ENCODE data around the gene ZFYVE28. TPM values are rescaled to one million over a fixed set of nuclear protein-coding genes. Genes with fewer than 3 reads are reported as not detected.
A peak's percentile ranks its signal among the peaks of the same experiment; 100 is the strongest.

Gene ZFYVE28
- total and polyA plus RNA-seq, 4 donors: 7.0 to 25.9 (median 12.5) TPM

- intact Hi-C loops (cut with DNase I): no loop called here
- no peaks in the 10 kb centered on the region for H3K9me3 ChIP-seq (ENCODE audit: control insufficient read depth, low read length)
- no peak overlapping the region for H3K27ac ChIP-seq (ENCODE audit: low read depth in 1 of 2, low read length in 2 of 2)
- ATAC-seq (ENCODE audit: low FRiP score) (no peak), DNase-seq (peak in 1 of 2 donors; percentile 17)
- H3K27me3 ChIP-seq (ENCODE audit: control insufficient read depth in 1 of 2, insufficient read depth in 2 of 2, low read length in 1 of 2): no peaks in the 10 kb centered on the region
- no peak overlapping the region for H3K4me3 ChIP-seq (ENCODE audit: low read length in 2 of 2)
- no peaks in the 10 kb centered on the region for H3K36me3 ChIP-seq (ENCODE audit: control insufficient read depth in 1 of 2, insufficient read depth in 2 of 2, low read length in 1 of 2)
- 79 to 83% methylated on average over 18 of the region's 18 CpGs for WGBS, 2 donors
- no peaks in the 10 kb centered on the region for H3K4me1 ChIP-seq (ENCODE audit: control insufficient read depth in 1 of 2, insufficient read depth in 2 of 2, low read length in 2 of 2)
Observed at GRCh38 chr4:2333356-2333841, 85.0 kb downstream of the ZFYVE28 start.

DNA sequence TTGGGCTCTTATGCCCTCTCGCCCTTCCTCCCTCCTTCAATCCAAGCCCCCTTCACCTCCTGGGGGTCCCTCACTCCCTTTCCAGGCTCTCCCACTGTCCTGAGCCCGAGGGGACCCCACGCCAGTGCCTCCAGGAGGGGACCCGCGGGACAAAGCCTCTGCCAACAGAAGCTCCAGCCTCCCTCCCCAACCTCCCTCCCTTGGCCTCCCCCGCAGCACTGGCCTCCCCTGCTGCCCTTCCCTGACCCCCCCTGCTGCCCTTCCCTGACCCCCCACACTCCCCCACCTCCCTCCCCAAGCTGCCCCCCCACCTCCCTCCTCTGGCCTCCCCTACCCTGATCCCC is 85.5 kb downstream of the ZFYVE28 start:
- DNase-seq: no peak
- no peak for ATAC-seq (ENCODE audit: low FRiP score)
- WGBS, 2 donors: 93 to 95% methylated on average over 6 of the region's 6 CpGs
- no peaks in the 10 kb centered on the region for H3K36me3 ChIP-seq (ENCODE audit: control insufficient read depth in 1 of 2, insufficient read depth in 2 of 2, low read length in 1 of 2)
- H3K4me3 ChIP-seq (ENCODE audit: low read length in 2 of 2): no peak overlapping the region
- intact Hi-C loops (cut with DNase I): no loop called here
- H3K9me3 ChIP-seq (ENCODE audit: control insufficient read depth, low read length): no peaks in the 10 kb centered on the region
- no peaks in the 10 kb centered on the region for H3K27me3 ChIP-seq (ENCODE audit: control insufficient read depth in 1 of 2, insufficient read depth in 2 of 2, low read length in 1 of 2)
- H3K4me1 ChIP-seq (ENCODE audit: control insufficient read depth in 1 of 2, insufficient read depth in 2 of 2, low read length in 2 of 2): no peaks in the 10 kb centered on the region
- no peak overlapping the region for H3K27ac ChIP-seq (ENCODE audit: low read depth in 1 of 2, low read length in 2 of 2)

DNA sequence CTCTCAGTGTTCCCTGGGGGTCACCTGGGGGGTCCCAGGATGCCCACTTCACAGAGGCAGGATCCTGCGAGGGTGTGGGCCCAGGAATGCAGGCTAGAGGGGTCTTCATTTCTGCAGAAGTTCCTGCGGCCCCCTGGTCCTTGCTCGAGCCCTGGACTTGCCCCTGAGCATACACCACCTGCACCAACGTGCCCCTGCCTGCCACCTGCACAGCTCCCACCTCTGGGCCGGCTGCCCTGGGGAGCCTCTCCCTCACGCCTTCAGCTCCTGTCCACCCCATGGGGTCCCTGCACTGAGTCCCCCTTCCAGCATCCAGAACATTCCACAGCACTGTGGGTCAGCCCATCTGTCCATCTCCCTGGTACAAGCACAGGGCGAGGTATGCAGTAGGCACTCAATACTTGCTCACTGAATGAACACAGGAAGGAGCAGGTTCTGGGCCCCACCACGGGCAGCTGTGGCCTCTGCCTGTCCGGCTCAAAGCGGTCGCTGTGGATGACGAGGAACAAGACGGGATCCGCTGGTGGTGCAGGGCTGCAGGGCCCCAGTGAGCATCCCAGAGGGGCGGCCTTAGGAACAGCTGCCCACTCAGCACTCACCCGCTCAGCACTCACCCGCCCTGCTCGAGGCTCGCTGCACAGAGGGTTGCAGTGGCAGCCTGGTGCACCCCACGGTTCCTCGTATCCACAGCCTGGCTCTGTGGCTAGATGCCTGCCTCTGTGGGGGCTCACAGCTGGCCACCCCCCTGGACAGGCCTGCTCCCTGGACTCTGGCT is 86.1 kb downstream of the ZFYVE28 start:
- ATAC-seq (ENCODE audit: low FRiP score) (no peak), DNase-seq (peak in 1 of 2 donors; percentile 37)
- no peaks in the 10 kb centered on the region for H3K9me3 ChIP-seq (ENCODE audit: control insufficient read depth, low read length)
- H3K4me3 ChIP-seq (ENCODE audit: low read length in 2 of 2): no peak overlapping the region
- H3K36me3 ChIP-seq (ENCODE audit: control insufficient read depth in 1 of 2, insufficient read depth in 2 of 2, low read length in 1 of 2): no peaks in the 10 kb centered on the region
- no peaks in the 10 kb centered on the region for H3K4me1 ChIP-seq (ENCODE audit: control insufficient read depth in 1 of 2, insufficient read depth in 2 of 2, low read length in 2 of 2)
- WGBS, 2 donors: 94 to 95% methylated on average over 20 to 21 of the region's 21 CpGs
- intact Hi-C loops (cut with DNase I): no loop called here
- H3K27ac ChIP-seq (ENCODE audit: low read depth in 1 of 2, low read length in 2 of 2): no peak overlapping the region
- H3K27me3 ChIP-seq (ENCODE audit: control insufficient read depth in 1 of 2, insufficient read depth in 2 of 2, low read length in 1 of 2): no peaks in the 10 kb centered on the region

DNA sequence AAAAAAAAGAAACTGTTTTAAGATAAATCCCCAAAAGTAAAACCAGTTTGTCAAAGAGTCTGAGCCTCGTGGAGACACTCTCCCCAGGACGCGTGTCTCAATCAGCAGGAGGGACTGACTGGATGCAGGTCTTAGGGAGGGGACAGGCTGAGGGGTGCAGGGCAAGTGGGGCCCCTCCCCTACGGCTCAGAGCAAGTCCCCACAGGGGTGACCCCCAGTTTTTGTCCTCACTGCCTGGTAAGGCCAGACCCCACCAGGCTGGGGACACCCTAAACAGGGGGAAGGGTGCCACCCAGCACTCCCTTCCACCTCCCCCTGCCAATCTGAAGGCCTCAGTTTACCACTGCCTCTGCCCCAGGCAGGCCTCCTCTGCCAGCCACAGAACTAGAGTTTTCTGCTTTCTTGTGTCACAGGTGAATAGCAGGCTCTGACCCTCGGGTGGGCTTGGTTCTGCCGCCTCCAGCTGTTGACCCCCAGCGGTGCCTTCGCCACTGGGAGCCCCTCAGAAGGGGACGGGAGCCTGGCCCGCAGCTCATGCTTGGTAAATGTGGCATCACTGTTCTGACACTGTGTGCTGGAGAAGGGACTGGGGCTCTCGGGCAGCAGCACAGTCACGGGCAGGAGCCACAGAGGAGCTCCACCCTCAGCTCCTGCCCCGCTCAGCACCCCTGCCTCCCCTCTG is 86.8 kb downstream of the ZFYVE28 start:
- Histone ChIP-seq H3K27ac (ENCODE audit: low read depth in 1 of 2, low read length in 2 of 2) (no peak overlapping the region), H3K36me3 (ENCODE audit: control insufficient read depth in 1 of 2, insufficient read depth in 2 of 2, low read length in 1 of 2) (no peaks in the 10 kb centered on the region), H3K27me3 (ENCODE audit: control insufficient read depth in 1 of 2, insufficient read depth in 2 of 2, low read length in 1 of 2) (no peaks in the 10 kb centered on the region), H3K4me1 (ENCODE audit: control insufficient read depth in 1 of 2, insufficient read depth in 2 of 2, low read length in 2 of 2) (no peaks in the 10 kb centered on the region), H3K4me3 (ENCODE audit: low read length in 2 of 2) (no peak overlapping the region), H3K9me3 (ENCODE audit: control insufficient read depth, low read length) (no peaks in the 10 kb centered on the region)
- intact Hi-C loops (cut with DNase I): no loop called here
- no peak for ATAC-seq (ENCODE audit: low FRiP score)
- WGBS, 2 donors: 95 to 97% methylated on average over 13 of the region's 13 CpGs
- peak in 1 of 2 donors; percentile 33 for DNase-seq

GRCh38 chr4:2331043-2331420 is 87.4 kb downstream of the ZFYVE28 start:
- WGBS, 2 donors: 84 to 87% methylated on average over 11 of the region's 11 CpGs
- Histone ChIP-seq H3K36me3 (ENCODE audit: control insufficient read depth in 1 of 2, insufficient read depth in 2 of 2, low read length in 1 of 2) (no peaks in the 10 kb centered on the region), H3K27ac (ENCODE audit: low read depth in 1 of 2, low read length in 2 of 2) (no peak overlapping the region), H3K4me3 (ENCODE audit: low read length in 2 of 2) (no peak overlapping the region), H3K4me1 (ENCODE audit: control insufficient read depth in 1 of 2, insufficient read depth in 2 of 2, low read length in 2 of 2) (no peaks in the 10 kb centered on the region), H3K27me3 (ENCODE audit: control insufficient read depth in 1 of 2, insufficient read depth in 2 of 2, low read length in 1 of 2) (no peaks in the 10 kb centered on the region), H3K9me3 (ENCODE audit: control insufficient read depth, low read length) (no peaks in the 10 kb centered on the region)
- DNase-seq: peak in 1 of 2 donors; percentile 33
- intact Hi-C loops (cut with DNase I): no loop called here
- ATAC-seq (ENCODE audit: low FRiP score): no peak

DNA sequence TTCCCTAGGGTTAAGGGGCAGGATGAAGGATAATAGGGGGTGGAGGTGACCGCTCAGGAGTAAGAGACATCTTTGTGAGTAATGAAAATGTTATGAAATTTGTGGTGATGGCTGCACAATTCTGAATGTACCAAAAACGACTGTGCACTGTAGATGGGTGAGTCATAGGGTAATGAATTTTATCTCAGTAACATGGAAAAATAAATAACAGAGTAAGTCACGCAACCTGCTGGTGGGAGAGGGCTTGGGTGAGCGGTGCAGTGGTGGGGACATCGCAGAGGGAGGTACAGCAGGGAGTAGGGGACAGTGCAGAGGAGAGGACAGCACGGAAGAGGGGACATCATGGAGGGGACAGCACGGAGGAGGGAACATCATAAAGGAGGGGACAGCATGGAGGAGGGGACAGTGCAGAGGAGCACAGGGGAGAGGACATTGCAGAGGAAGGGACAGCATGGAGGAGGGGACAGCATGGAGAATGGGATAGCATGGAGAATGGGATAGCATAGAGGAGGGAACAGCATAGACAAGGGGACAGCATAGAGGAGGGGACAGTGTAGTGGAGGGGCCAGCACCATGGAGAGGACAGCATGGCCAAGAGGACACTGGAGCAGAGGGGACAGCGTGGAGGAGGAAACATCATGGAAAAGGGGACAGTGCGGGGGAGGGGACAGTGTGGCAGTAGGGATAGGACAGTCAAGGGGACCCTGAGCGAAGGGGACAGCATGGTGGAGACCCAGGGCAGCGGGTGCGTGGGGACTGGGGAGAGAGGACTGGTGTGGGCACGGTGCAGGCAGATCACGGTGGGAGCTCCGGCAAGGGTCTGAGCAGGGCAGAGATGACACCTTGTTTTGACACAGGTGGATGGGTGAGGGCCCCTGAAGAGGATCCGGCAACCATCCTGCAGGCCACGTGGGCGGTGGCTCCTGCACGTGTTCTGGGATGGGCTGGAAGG is 88.1 kb downstream of the ZFYVE28 start:
- intact Hi-C loops (cut with DNase I): no loop called here
- ATAC-seq (ENCODE audit: low FRiP score): no peak
- no peaks in the 10 kb centered on the region for H3K36me3 ChIP-seq (ENCODE audit: control insufficient read depth in 1 of 2, insufficient read depth in 2 of 2, low read length in 1 of 2)
- no peaks in the 10 kb centered on the region for H3K4me1 ChIP-seq (ENCODE audit: control insufficient read depth in 1 of 2, insufficient read depth in 2 of 2, low read length in 2 of 2)
- 68% methylated on average over 18 to 19 of the region's 19 CpGs for WGBS, 2 donors
- no peak overlapping the region for H3K4me3 ChIP-seq (ENCODE audit: low read length in 2 of 2)
- no peak overlapping the region for H3K27ac ChIP-seq (ENCODE audit: low read depth in 1 of 2, low read length in 2 of 2)
- H3K27me3 ChIP-seq (ENCODE audit: control insufficient read depth in 1 of 2, insufficient read depth in 2 of 2, low read length in 1 of 2): no peaks in the 10 kb centered on the region
- H3K9me3 ChIP-seq (ENCODE audit: control insufficient read depth, low read length): no peaks in the 10 kb centered on the region
- peak in 1 of 2 donors; percentile 30 for DNase-seq

DNA sequence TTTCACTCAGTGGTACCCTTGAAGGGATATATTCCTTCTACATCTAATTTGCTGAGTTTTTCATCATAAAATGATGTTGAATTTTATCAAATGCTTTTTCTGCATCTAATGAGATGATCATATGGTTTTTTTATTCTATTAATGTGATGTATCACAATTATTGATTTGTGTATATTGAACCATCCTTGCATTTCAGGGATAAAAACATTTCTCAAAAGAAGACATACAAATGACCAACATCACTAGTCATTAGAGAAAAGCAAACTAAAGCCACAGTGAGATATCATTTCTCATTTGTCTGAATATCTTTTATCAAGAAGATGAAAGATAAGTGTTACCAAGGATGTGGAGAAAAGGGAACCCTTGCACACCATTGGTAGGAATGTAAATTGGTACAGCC is 90.9 kb downstream of the ZFYVE28 start:
- Histone ChIP-seq H3K4me1 (ENCODE audit: control insufficient read depth in 1 of 2, insufficient read depth in 2 of 2, low read length in 2 of 2) (no peaks in the 10 kb centered on the region), H3K27ac (ENCODE audit: low read depth in 1 of 2, low read length in 2 of 2) (no peak overlapping the region), H3K36me3 (ENCODE audit: control insufficient read depth in 1 of 2, insufficient read depth in 2 of 2, low read length in 1 of 2) (no peaks in the 10 kb centered on the region), H3K4me3 (ENCODE audit: low read length in 2 of 2) (no peak overlapping the region), H3K9me3 (ENCODE audit: control insufficient read depth, low read length) (no peaks in the 10 kb centered on the region), H3K27me3 (ENCODE audit: control insufficient read depth in 1 of 2, insufficient read depth in 2 of 2, low read length in 1 of 2) (no peaks in the 10 kb centered on the region)
- no peak for ATAC-seq (ENCODE audit: low FRiP score)
- DNase-seq: no peak
- intact Hi-C loops (cut with DNase I): no loop called here

DNA sequence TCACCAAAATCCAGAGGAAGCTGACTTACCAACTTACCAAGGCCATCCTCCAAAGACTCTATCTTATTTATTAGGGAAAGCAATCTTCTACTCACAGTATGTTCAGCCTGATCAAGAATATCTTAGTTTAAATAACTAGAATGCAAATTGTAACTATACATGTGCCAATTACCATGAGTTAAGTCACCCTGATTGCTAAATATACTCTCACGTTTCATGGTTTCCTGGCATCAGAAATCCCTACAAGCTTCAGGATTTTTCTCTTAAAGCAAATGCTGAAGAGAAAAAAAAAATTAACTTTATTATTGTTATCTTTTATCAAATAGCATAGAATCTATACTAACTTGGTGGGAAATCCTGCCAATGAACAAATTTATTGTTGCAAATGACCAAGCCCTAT is 93.6 kb downstream of the ZFYVE28 start:
- ATAC-seq (ENCODE audit: low FRiP score): no peak
- Histone ChIP-seq H3K36me3 (ENCODE audit: control insufficient read depth in 1 of 2, insufficient read depth in 2 of 2, low read length in 1 of 2) (no peaks in the 10 kb centered on the region), H3K4me3 (ENCODE audit: low read length in 2 of 2) (no peak overlapping the region), H3K9me3 (ENCODE audit: control insufficient read depth, low read length) (no peaks in the 10 kb centered on the region), H3K4me1 (ENCODE audit: control insufficient read depth in 1 of 2, insufficient read depth in 2 of 2, low read length in 2 of 2) (no peaks in the 10 kb centered on the region), H3K27ac (ENCODE audit: low read depth in 1 of 2, low read length in 2 of 2) (no peak overlapping the region), H3K27me3 (ENCODE audit: control insufficient read depth in 1 of 2, insufficient read depth in 2 of 2, low read length in 1 of 2) (no peaks in the 10 kb centered on the region)
- DNase-seq: no peak
- 53 to 55% methylated on average over 1 of the region's 1 CpG for WGBS, 2 donors
- intact Hi-C loops (cut with DNase I): no loop called here
